Uterus (tissue), 4 donors: ENCODE results near the gene CFAP92. TPM values are rescaled to one million over a fixed set of nuclear protein-coding genes. Genes with fewer than 3 reads are reported as not detected.

ENCODE experiments used
- DNase-seq, 2 donors: peaks; one replicate each; pipeline ENCODE4 v3.0.0-alpha.2; 2019 to 2020
- H3K27ac ChIP-seq, 2 donors: fragments of 200-600 bp; sonication (generic); 1 replicate in 1 of 2; 2 replicates in 1 of 2; pipeline ENCODE4 v1.5.1; 2016 to 2018
- H3K27me3 ChIP-seq, 2 donors: fragments of 200-600 bp; sonication (generic); one replicate each; pipeline ENCODE4 v1.5.1; 2018 to 2019; ENCODE audit warnings: control low read depth in 1 of 2
- H3K36me3 ChIP-seq, 2 donors: fragments of 200-600 bp; sonication (generic); one replicate each; pipeline ENCODE4 v1.5.1; 2019; ENCODE audit warnings: control low read depth in 1 of 2
- H3K4me1 ChIP-seq, 2 donors: fragments of 200-600 bp; sonication (generic); one replicate each; pipeline ENCODE4 v1.5.1; 2018 to 2019; ENCODE audit warnings: control low read depth in 1 of 2
- H3K4me3 ChIP-seq, 2 donors: fragments of 200-600 bp; sonication (generic); 1 replicate in 1 of 2; 2 replicates in 1 of 2; pipeline ENCODE4 v1.5.1; 2018 to 2019; ENCODE audit warnings: mild to moderate bottlenecking in 1 of 2
- H3K9me3 ChIP-seq, 2 donors: fragments of 200-600 bp; sonication (generic); one replicate each; pipeline ENCODE4 v1.5.1; 2019; ENCODE audit warnings: control low read depth in 1 of 2
- CTCF ChIP-seq, 4 experiments: fragments of 200-600 bp in 2 of 4; fragments of 450-650 bp in 2 of 4; sonication (generic) in 2 of 4; IDR thresholded peaks; one replicate each; pipeline ENCODE4 v1.5.1; 2016 to 2019; ENCODE audit warnings: antibody characterized with exemption in 4 of 4, mild to moderate bottlenecking in 2 of 4, moderate library complexity in 1 of 4
- POLR2A ChIP-seq, 2 donors: fragments of 450-650 bp; IDR thresholded peaks; one replicate each; pipeline ENCODE4 v1.6.1; 2016; ENCODE audit warnings: antibody characterized with exemption in 2 of 2, mild to moderate bottlenecking in 1 of 2, moderate library complexity in 1 of 2
- intact Hi-C: fragments of 100-400 bp; cut with DNase I; formaldehyde crosslinking; loops from one replicate; pipeline ENCODE4 v1.15.1; 2023; ENCODE audit warnings: low total_unique reads
- total RNA-seq, 4 donors: library from RNA; depleted of rRNA in 3 of 4; stranded (reverse); fragments of >200 nt in 3 of 4; gene quantifications; one replicate each; pipeline versions ENCODE4 v1.1.0 to v1.2.4, GENCODE V29; 2014 to 2023
- donor health status: DM: yes; HTN: yes; CAD: no.

Gene CFAP92
- total RNA-seq, 4 donors from 2014 or later = 0.95 to 3.5 (median 2.1) TPM; not detected in 1

DNA sequence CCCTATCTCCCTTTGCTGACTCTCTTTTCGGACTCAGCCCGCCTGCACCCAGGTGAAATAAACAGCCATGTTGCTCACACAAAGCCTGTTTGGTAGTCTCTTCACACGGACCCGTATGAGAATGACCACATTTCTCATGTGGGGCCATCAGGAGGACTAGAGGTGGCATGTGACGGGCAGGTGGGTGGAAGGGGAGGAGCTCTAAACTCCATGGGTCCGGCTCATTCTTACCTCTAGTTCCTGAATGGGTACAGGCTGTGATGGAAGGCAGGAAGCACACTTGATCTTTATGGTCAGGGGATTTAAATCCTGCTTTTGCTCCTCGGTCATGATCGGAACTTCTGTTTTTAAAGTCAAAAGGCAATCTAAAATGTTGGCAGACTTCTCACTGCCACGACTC, 28.6 kb downstream of the CFAP92 start:
- H3K9me3 ChIP-seq = no peaks in the 10 kb centered on the region
- no peak overlapping the region for H3K27ac ChIP-seq
- no peak for DNase-seq
- no peaks in the 10 kb centered on the region for H3K27me3 ChIP-seq
- no peaks in the 10 kb centered on the region for H3K36me3 ChIP-seq
- intact Hi-C loops = no loop called here
- no peak overlapping the region for H3K4me3 ChIP-seq
- no peaks in the 10 kb centered on the region for H3K4me1 ChIP-seq
- TF ChIP-seq POLR2A (IDR thresholded peaks at IDR 0.05) (no peak), CTCF (IDR thresholded peaks at IDR 0.05) (no peak)

DNA sequence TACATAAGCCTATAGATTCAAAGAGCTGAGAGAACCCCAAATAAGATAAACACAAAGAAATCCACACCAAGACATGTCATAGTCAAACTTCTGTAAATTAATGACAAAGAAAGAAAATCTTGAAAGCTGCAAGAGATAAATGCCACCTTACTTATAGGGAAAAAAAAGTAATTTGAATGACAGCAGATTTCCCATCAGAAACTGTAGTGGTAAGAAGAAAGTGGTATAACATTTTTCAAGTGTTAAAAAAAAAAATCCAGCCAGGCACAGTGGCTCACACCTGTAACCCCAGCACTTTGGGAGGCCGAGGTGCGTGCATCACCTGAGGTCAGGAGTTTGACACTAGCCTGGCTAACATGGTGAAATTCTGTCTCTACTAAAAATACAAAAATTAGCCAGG, 37.4 kb downstream of the CFAP92 start:
- Histone ChIP-seq H3K9me3 (no peaks in the 10 kb centered on the region), H3K36me3 (no peaks in the 10 kb centered on the region), H3K4me3 (no peak overlapping the region), H3K4me1 (no peaks in the 10 kb centered on the region), H3K27ac (no peak overlapping the region), H3K27me3 (no peaks in the 10 kb centered on the region)
- no peak for TF ChIP-seq CTCF (IDR thresholded peaks at IDR 0.05)
- TF ChIP-seq POLR2A (IDR thresholded peaks at IDR 0.05) = no peak
- DNase-seq = no peak
- intact Hi-C loops = no loop called here

- Histone ChIP-seq H3K4me1 (no peaks in the 10 kb centered on the region), H3K27me3 (no peaks in the 10 kb centered on the region), H3K9me3 (no peaks in the 10 kb centered on the region), H3K36me3 (no peaks in the 10 kb centered on the region), H3K4me3 (no peak overlapping the region), H3K27ac (no peak overlapping the region)
- intact Hi-C loops = no loop called here
- no peak for DNase-seq
- TF ChIP-seq CTCF (IDR thresholded peaks at IDR 0.05) (no peak), POLR2A (IDR thresholded peaks at IDR 0.05) (no peak)
These were observed 43.5 kb downstream of the CFAP92 start for GRCh38 chr3:128950223-128950938.

GRCh38 chr3:128949158-128949557, 44.7 kb downstream of the CFAP92 start:
- Histone ChIP-seq H3K27ac (no peak overlapping the region), H3K27me3 (no peaks in the 10 kb centered on the region), H3K4me3 (no peak overlapping the region), H3K4me1 (no peaks in the 10 kb centered on the region), H3K36me3 (no peaks in the 10 kb centered on the region), H3K9me3 (no peaks in the 10 kb centered on the region)
- DNase-seq = no peak
- TF ChIP-seq CTCF (IDR thresholded peaks at IDR 0.05) = no peak
- TF ChIP-seq POLR2A (IDR thresholded peaks at IDR 0.05) = no peak
- intact Hi-C loops = no loop called here

DNA sequence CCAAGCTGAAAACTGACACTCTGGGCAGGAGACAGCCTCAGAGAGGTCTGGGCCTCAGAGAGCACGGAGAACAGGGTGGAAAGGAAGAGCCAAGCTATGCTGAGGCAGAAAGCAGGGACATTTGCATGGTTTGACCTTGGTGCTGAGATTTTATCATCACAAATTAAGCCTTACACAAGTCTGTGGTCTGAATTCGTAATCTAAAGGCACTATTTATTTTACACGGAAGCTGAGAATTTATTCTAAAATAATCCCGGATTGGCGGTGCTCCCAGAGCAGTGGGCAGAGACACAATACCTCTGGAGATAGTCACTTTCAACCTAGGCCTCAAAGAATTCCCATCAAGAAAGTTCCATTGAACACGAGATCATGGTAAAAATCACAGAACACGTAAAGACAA, 47.5 kb downstream of the CFAP92 start:
- Histone ChIP-seq H3K27ac (no peak overlapping the region), H3K36me3 (no peaks in the 10 kb centered on the region), H3K4me1 (no peaks in the 10 kb centered on the region), H3K4me3 (no peak overlapping the region), H3K9me3 (no peaks in the 10 kb centered on the region), H3K27me3 (no peaks in the 10 kb centered on the region)
- DNase-seq = no peak
- intact Hi-C loops = no loop called here
- TF ChIP-seq POLR2A (IDR thresholded peaks at IDR 0.05) (no peak), CTCF (IDR thresholded peaks at IDR 0.05) (no peak)
